ENCODE results near the gene SH3GL3. TPM values are rescaled to one million over a fixed set of nuclear protein-coding genes. Genes with fewer than 3 reads are reported as not detected.

The SH3GL3 gene
- polyA plus RNA-seq, 2 of the 4 experiments (the other 2 are of a cell fraction): 0.19 to 0.21 TPM

DNA sequence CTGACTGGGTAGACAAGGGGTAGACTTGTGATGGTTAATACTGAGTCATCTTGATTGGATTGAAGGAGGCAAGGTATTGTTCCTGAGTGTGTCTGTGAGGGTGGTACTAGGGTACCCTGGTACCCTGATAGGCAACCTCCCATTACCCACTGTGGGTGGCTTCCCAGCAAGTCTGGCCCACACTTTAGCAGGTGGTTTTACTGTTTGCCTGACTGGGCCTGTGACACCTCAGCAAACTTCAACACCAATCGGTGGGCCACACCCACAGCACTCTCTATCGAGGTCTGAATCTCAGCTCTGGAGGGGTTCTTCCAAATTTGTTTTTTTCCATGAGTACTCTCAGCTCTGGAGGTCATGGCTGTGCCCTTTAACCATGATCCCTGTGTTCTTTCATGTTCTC lies 24.6 kb upstream of the SH3GL3 start:
- 30% methylated on average over 2 of the region's 2 CpGs for WGBS (ENCODE audit: missing lambda C conversion rate)
- FAIRE-seq: no peak

GRCh38 chr15:83424101-83424500 lies 23.0 kb upstream of the SH3GL3 start:
- CTCF ChIA-PET: interaction anchor here (1.1 to 5.9 kb wide), 3 partner anchors 11 to 176 kb away, joined by 3 to 59 read pairs (median 4); no protein-coding TSS in a partner anchor
- DNase-seq (ENCODE audit: low read depth in 1 of 2, low spot score in 1 of 2) (no peak), ATAC-seq (no peak), FAIRE-seq (no peak)
- H3K27ac ChIP-seq: no peak overlapping the region
- 24% methylated on average over 6 of the region's 6 CpGs for WGBS (ENCODE audit: missing lambda C conversion rate)
- H3K4me1 ChIP-seq: no peaks in the 10 kb centered on the region
- POLR2A ChIA-PET: no interaction called here
- no peak overlapping the region for H3K4me2 ChIP-seq
- H3K4me3 ChIP-seq: no peak overlapping the region
- H3K9me3 ChIP-seq: no peaks in the 10 kb centered on the region
- no peak for TF ChIP-seq HDAC2 (IDR thresholded peaks at IDR 0.05)
- TF ChIP-seq ELK1 (IDR thresholded peaks at IDR 0.05; ENCODE audit: low read depth, low read length): no peak
- TF ChIP-seq, protein P1, sequence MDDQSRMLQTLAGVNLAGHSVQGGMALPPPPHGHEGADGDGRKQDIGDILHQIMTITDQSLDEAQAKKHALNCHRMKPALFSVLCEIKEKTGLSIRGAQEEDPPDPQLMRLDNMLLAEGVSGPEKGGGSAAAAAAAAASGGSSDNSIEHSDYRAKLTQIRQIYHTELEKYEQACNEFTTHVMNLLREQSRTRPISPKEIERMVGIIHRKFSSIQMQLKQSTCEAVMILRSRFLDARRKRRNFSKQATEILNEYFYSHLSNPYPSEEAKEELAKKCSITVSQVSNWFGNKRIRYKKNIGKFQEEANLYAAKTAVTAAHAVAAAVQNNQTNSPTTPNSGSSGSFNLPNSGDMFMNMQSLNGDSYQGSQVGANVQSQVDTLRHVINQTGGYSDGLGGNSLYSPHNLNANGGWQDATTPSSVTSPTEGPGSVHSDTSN (IDR thresholded peaks at IDR 0.05): no peak
- TF ChIP-seq KDM5A (IDR thresholded peaks at IDR 0.05): no peak
- no peak for TF ChIP-seq CHD2 (IDR thresholded peaks at IDR 0.05; ENCODE audit: low read length, partially characterized antibody)
- no peak for TF ChIP-seq JUNB (IDR thresholded peaks at IDR 0.05)
- TF ChIP-seq USF2 (IDR thresholded peaks at IDR 0.05): no peak
- TF ChIP-seq RARB (CRISPR knock-in tag; IDR thresholded peaks at IDR 0.05): no peak
- TF ChIP-seq CTCF (IDR thresholded peaks at IDR 0.05): no peak
- TF ChIP-seq RAD21 (conservative IDR thresholded peaks at IDR 0.05 in 1 of 2, IDR thresholded peaks at IDR 0.05 in 1 of 2): no peak
- TF ChIP-seq ESRRA (IDR thresholded peaks at IDR 0.05; ENCODE audit: borderline replicate concordance, low read length): no peak
- no peak for TF ChIP-seq GATA3 (IDR thresholded peaks at IDR 0.05; ENCODE audit: borderline replicate concordance)
- no peak for TF ChIP-seq BHLHE40 (IDR thresholded peaks at IDR 0.05; ENCODE audit: low read depth, low read length)
- no peak for TF ChIP-seq CBX8 (IDR thresholded peaks at IDR 0.05)
- TF ChIP-seq EP300 (IDR thresholded peaks at IDR 0.05): no peak

More for the DNA sequence above, 24.6 kb upstream of the SH3GL3 start:
- ChIA-PET POLR2A (interaction anchor here (0.5 kb wide), 1 partner anchor 852 kb away, joined by 4 read pairs; no protein-coding TSS in a partner anchor), CTCF (interaction anchor here (0.9 to 5.9 kb wide), 5 partner anchors 10 to 174 kb away, joined by 3 to 59 read pairs (median 4); partner anchors contain the start of gene SH3GL3)
- ATAC-seq: no peak
- H3K4me2 ChIP-seq: no peak overlapping the region
- no peaks in the 10 kb centered on the region for H3K9me3 ChIP-seq
- H3K4me1 ChIP-seq: no peaks in the 10 kb centered on the region
- no peak for DNase-seq (ENCODE audit: low read depth in 1 of 2, low spot score in 1 of 2)
- H3K27ac ChIP-seq: no peak overlapping the region
- no peak for TF ChIP-seq FOSB (CRISPR knock-in tag; IDR thresholded peaks at IDR 0.05)
- TF ChIP-seq HDAC2 (IDR thresholded peaks at IDR 0.05): no peak
- TF ChIP-seq ELK1 (IDR thresholded peaks at IDR 0.05; ENCODE audit: low read depth, low read length): no peak
- TF ChIP-seq, protein P2, sequence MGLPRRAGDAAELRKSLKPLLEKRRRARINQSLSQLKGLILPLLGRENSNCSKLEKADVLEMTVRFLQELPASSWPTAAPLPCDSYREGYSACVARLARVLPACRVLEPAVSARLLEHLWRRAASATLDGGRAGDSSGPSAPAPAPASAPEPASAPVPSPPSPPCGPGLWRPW (IDR thresholded peaks at IDR 0.05): no peak
- no peak for TF ChIP-seq RFX5 (IDR thresholded peaks at IDR 0.05)
- TF ChIP-seq CTCF (IDR thresholded peaks at IDR 0.05): no peak
- no peak for TF ChIP-seq EHF (CRISPR knock-in tag; IDR thresholded peaks at IDR 0.05)
- TF ChIP-seq NR3C1 (IDR thresholded peaks at IDR 0.05): no peak
- TF ChIP-seq HOXB13 (CRISPR knock-in tag; IDR thresholded peaks at IDR 0.05; ENCODE audit: low read depth): no peak
- no peak for TF ChIP-seq MYC (IDR thresholded peaks at IDR 0.05; ENCODE audit: borderline replicate concordance, low read length)
- no peak for TF ChIP-seq PHF8 (IDR thresholded peaks at IDR 0.05; ENCODE audit: borderline replicate concordance, low read depth)
- no peak for TF ChIP-seq RARB (CRISPR knock-in tag; IDR thresholded peaks at IDR 0.05)
- TF ChIP-seq POLR2AphosphoS2 (conservative IDR thresholded peaks at IDR 0.05; ENCODE audit: low read length): no peak
- no peak for TF ChIP-seq FOSL2 (IDR thresholded peaks at IDR 0.05)
- no peak for TF ChIP-seq FOSL2 (CRISPR knock-in tag; IDR thresholded peaks at IDR 0.05)
- TF ChIP-seq, protein P1 (IDR thresholded peaks at IDR 0.05): no peak
- no peak for TF ChIP-seq CHD2 (IDR thresholded peaks at IDR 0.05; ENCODE audit: low read length, partially characterized antibody)
- TF ChIP-seq JUN (IDR thresholded peaks at IDR 0.05): no peak
- no peak for TF ChIP-seq SMC3 (IDR thresholded peaks at IDR 0.05)
- no peak overlapping the region for H3K4me3 ChIP-seq
